A673 (cell line): ENCODE measurements around the gene PRTG. TPM values are rescaled to one million over a fixed set of nuclear protein-coding genes. Genes with fewer than 3 reads are reported as not detected.

ENCODE experiments used
- BruUV-seq: library from RNA; stranded (reverse); fragments of 400-500 nt; replicated peaks from 2 replicates; lab custom pipeline; 2021; lab: Mats Ljungman, UMichigan
- CTCF ChIA-PET: fragments of 300-600 bp; sonication (Branson Sonifier 250); formaldehyde crosslinking; loops from one replicate; lab custom pipeline; 2022; ENCODE audit warnings: antibody characterized with exemption; lab: Charles Lee
- POLR2A ChIA-PET: fragments of 300-600 bp; sonication (Branson Sonifier 250); formaldehyde crosslinking; loops from one replicate; lab custom pipeline; 2022; ENCODE audit warnings: antibody characterized with exemption; ENCODE audit not compliant: low non-redundant PET; lab: Charles Lee
- DNase-seq: peaks from one replicate; pipeline ENCODE4 v3.0.0-alpha.2; 2015; ENCODE audit warnings: low spot score
- H3K27ac ChIP-seq: fragments of 200-600 bp; sonication (generic); 2 replicates; pipeline ENCODE4 v1.5.1; 2016; ENCODE audit warnings: mixed run types, low read depth, mild to moderate bottlenecking, mixed read lengths, antibody characterized with exemption, low read length; ENCODE audit not compliant: poor library complexity, severe bottlenecking
- H3K27me3 ChIP-seq: fragments of 200-600 bp; sonication (generic); replicated peaks from 2 replicates; pipeline ENCODE4 v1.6.1; 2017; ENCODE audit warnings: mixed run types, low read depth, mild to moderate bottlenecking, mixed read lengths, antibody characterized with exemption, low read length; ENCODE audit not compliant: insufficient read depth, poor library complexity
- H3K36me3 ChIP-seq: fragments of 200-600 bp; sonication (generic); 2 replicates; pipeline ENCODE4 v1.6.1; 2016; ENCODE audit warnings: mixed run types, mild to moderate bottlenecking, mixed read lengths, antibody characterized with exemption, low read length; ENCODE audit not compliant: insufficient read depth, poor library complexity, severe bottlenecking
- H3K4me1 ChIP-seq: fragments of 200-600 bp; sonication (generic); 2 replicates; pipeline ENCODE4 v1.6.1; 2017; ENCODE audit warnings: mixed run types, mild to moderate bottlenecking, mixed read lengths, antibody characterized with exemption, low read length; ENCODE audit not compliant: insufficient read depth, poor library complexity, severe bottlenecking
- H3K4me3 ChIP-seq: fragments of 200-600 bp; sonication (generic); 2 replicates; pipeline ENCODE4 v1.5.1; 2016; ENCODE audit warnings: low read depth, mixed run types, mild to moderate bottlenecking, mixed read lengths, low read length; ENCODE audit not compliant: poor library complexity, severe bottlenecking
- H3K9me3 ChIP-seq: fragments of 200-600 bp; sonication (generic); 2 replicates; pipeline ENCODE4 v1.6.1; 2016; ENCODE audit warnings: mixed run types, low read depth, mild to moderate bottlenecking, mixed read lengths, antibody characterized with exemption, low read length; ENCODE audit not compliant: poor library complexity, severe bottlenecking
- CTCF ChIP-seq: fragments of 300-800, 200-600 bp; sonication (generic); conservative IDR thresholded peaks from 2 replicates; pipeline ENCODE4 v1.5.1; 2017; ENCODE audit warnings: low read depth, mild to moderate bottlenecking, antibody characterized with exemption, low read length, moderate library complexity, mixed read lengths
- EZH2 ChIP-seq: fragments of 200-600 bp; sonication (generic); IDR thresholded peaks from 2 replicates; pipeline ENCODE4 v1.6.1; 2017; ENCODE audit warnings: borderline replicate concordance, low read depth, mild to moderate bottlenecking, mixed read lengths, antibody characterized with exemption, low read length; ENCODE audit not compliant: poor library complexity, severe bottlenecking
- intact Hi-C: fragments of 100-400 bp; cut with micrococcal nuclease; formaldehyde crosslinking; loops from one replicate; pipeline ENCODE4 v1.10.0; 2022; ENCODE audit not compliant: unreplicated experiment
- total RNA-seq: library from RNA; stranded (reverse); gene quantifications from 2 replicates; pipeline ENCODE4 v1.2.3, GENCODE V29; 2021

Gene PRTG
- total RNA-seq, 1 experiment from 2014 or later = 0.02 TPM

GRCh38 chr15:55738715-55739114 is 4.2 kb downstream of the PRTG start:
- CTCF ChIA-PET = no interaction called here
- POLR2A ChIA-PET = no interaction called here

GRCh38 chr15:55737373-55737772 is 5.6 kb downstream of the PRTG start:
- Histone ChIP-seq H3K27ac (no peak overlapping the region), H3K4me3 (no peak overlapping the region), H3K36me3 (no peaks in the 10 kb centered on the region), H3K9me3 (no peaks in the 10 kb centered on the region), H3K4me1 (peaks cover 28% of the 10 kb centered on the region), H3K27me3 (peaks cover 86% of the 10 kb centered on the region)
- no peak for DNase-seq
- CTCF ChIA-PET = no interaction called here
- intact Hi-C loops = no loop called here
- POLR2A ChIA-PET = no interaction called here
- no peak for TF ChIP-seq EZH2
- TF ChIP-seq CTCF = no peak
- BruUV-seq = no TSS peak

More at GRCh38 chr15:55738715-55739114, 4.2 kb downstream of the PRTG start:
- peaks cover 96% of the 10 kb centered on the region for H3K27me3 ChIP-seq
- no peak overlapping the region for H3K4me3 ChIP-seq
- peaks cover 36% of the 10 kb centered on the region for H3K4me1 ChIP-seq
- TF ChIP-seq CTCF (no peak), EZH2 (no peak)
- H3K36me3 ChIP-seq = no peaks in the 10 kb centered on the region
- intact Hi-C loops = no loop called here
- BruUV-seq = no TSS peak
- no peak overlapping the region for H3K27ac ChIP-seq
- DNase-seq = no peak
- no peaks in the 10 kb centered on the region for H3K9me3 ChIP-seq

GRCh38 chr15:55736756-55737155 is 6.2 kb downstream of the PRTG start:
- no peak for DNase-seq
- Histone ChIP-seq H3K4me3 (no peak overlapping the region), H3K27ac (no peak overlapping the region), H3K36me3 (no peaks in the 10 kb centered on the region), H3K4me1 (peaks cover 22% of the 10 kb centered on the region), H3K9me3 (no peaks in the 10 kb centered on the region), H3K27me3 (peaks cover 80% of the 10 kb centered on the region)
- POLR2A ChIA-PET = no interaction called here
- TF ChIP-seq CTCF = no peak
- TF ChIP-seq EZH2 = no peak
- intact Hi-C loops = no loop called here
- CTCF ChIA-PET = no interaction called here
- BruUV-seq = no TSS peak
